WTC11 (cell line): ENCODE results near the gene TOP2A. TPM values are rescaled to one million over a fixed set of nuclear protein-coding genes. Genes with fewer than 3 reads are reported as not detected.

Experiments
- ATAC-seq: fragments of 200-7000 bp; cut with Tn5 transposase; 2 replicates; pipeline ENCODE4 v1.10.0; 2021; ENCODE audit warnings: mild to moderate bottlenecking, moderate library complexity
- CTCF ChIA-PET: fragments of 300-600 bp; sonication (Branson Sonifier 250); formaldehyde crosslinking; loops from one replicate; lab custom pipeline; 2021; ENCODE audit warnings: antibody characterized with exemption; lab: Charles Lee
- POLR2A ChIA-PET: fragments of 350-600 bp; sonication (Branson Sonifier 250); formaldehyde crosslinking; loops from one replicate; lab custom pipeline; 2021; ENCODE audit warnings: antibody characterized with exemption; lab: Charles Lee
- DNase-seq: peaks from one replicate; pipeline ENCODE4 v3.0.0; 2021; ENCODE audit warnings: low spot score
- H3K27ac Mint-ChIP-seq: 2 replicates; pipeline ENCODE4 v1.8.0; 2021; ENCODE audit warnings: mixed read lengths
- H3K27me3 Mint-ChIP-seq: 2 replicates; pipeline ENCODE4 v1.8.0; 2021; ENCODE audit warnings: low read depth, mild to moderate bottlenecking, moderate library complexity, mixed read lengths
- H3K36me3 Mint-ChIP-seq: 2 replicates; pipeline ENCODE4 v1.8.0; 2021; ENCODE audit warnings: mixed read lengths
- H3K4me1 Mint-ChIP-seq: 2 replicates; pipeline ENCODE4 v1.8.0; 2022; ENCODE audit warnings: mixed read lengths
- H3K4me3 Mint-ChIP-seq: 2 replicates; pipeline ENCODE4 v1.8.0; 2021; ENCODE audit warnings: mild to moderate bottlenecking, moderate library complexity, mixed read lengths
- H3K9me3 Mint-ChIP-seq: 2 replicates; pipeline ENCODE4 v1.8.0; 2021; ENCODE audit warnings: mixed read lengths
- ATF1 ChIP-seq: sonication (generic); formaldehyde crosslinking; IDR thresholded peaks from 2 replicates; pipeline ENCODE4 v1.8.1; 2023; ENCODE audit warnings: mild to moderate bottlenecking, moderate library complexity, missing genetic modification reagents
- CREM ChIP-seq: sonication (generic); formaldehyde crosslinking; IDR thresholded peaks from 2 replicates; pipeline ENCODE4 v1.8.1; 2022; ENCODE audit warnings: mild to moderate bottlenecking, missing genetic modification reagents, moderate library complexity
- FOXJ3 ChIP-seq: sonication (generic); formaldehyde crosslinking; IDR thresholded peaks from 2 replicates; pipeline ENCODE4 v1.9.0; 2021; ENCODE audit warnings: missing genetic modification reagents, mild to moderate bottlenecking, borderline replicate concordance
- GTF2I ChIP-seq: fragments of 250-450 bp; sonication (Bioruptor Pico); conservative IDR thresholded peaks from 2 replicates; pipeline ENCODE4 v1.4.0; 2021; ENCODE audit warnings: mild to moderate bottlenecking
- MXD4 ChIP-seq: fragments of 250-450 bp; sonication (Bioruptor Pico); IDR thresholded peaks from 2 replicates; pipeline ENCODE4 v1.8.0; 2021; ENCODE audit warnings: mild to moderate bottlenecking, moderate library complexity, borderline replicate concordance
- SOX15 ChIP-seq: fragments of 250-450 bp; sonication (Bioruptor Pico); IDR thresholded peaks from 2 replicates; pipeline ENCODE4 v1.9.0; 2021; ENCODE audit warnings: mild to moderate bottlenecking
- USF1 ChIP-seq: sonication (generic); formaldehyde crosslinking; IDR thresholded peaks from 2 replicates; pipeline ENCODE4 v1.8.0; 2022; ENCODE audit warnings: mild to moderate bottlenecking, missing genetic modification reagents
- ZNF416 ChIP-seq: fragments of 250-450 bp; sonication (Bioruptor Pico); IDR thresholded peaks from 2 replicates; pipeline ENCODE4 v1.9.0; 2021; ENCODE audit warnings: mild to moderate bottlenecking, inconsistent platforms
- ZNF532 ChIP-seq: fragments of 250-450 bp; sonication (Bioruptor Pico); IDR thresholded peaks from 2 replicates; pipeline ENCODE4 v1.9.0; 2021; ENCODE audit warnings: mild to moderate bottlenecking, borderline replicate concordance
- total RNA-seq: library from RNA; stranded (reverse); gene quantifications from 3 replicates; pipeline ENCODE4 v1.2.3, GENCODE V29; 2021
- TF ChIP-seq, protein P1 (sequence below): sonication (generic); formaldehyde crosslinking; IDR thresholded peaks from 2 replicates; pipeline ENCODE4 v1.8.1; 2023; ENCODE audit warnings: mild to moderate bottlenecking, moderate library complexity, missing genetic modification reagents
- TF ChIP-seq, protein P2 (sequence below): sonication (generic); formaldehyde crosslinking; IDR thresholded peaks from 2 replicates; pipeline ENCODE4 v1.8.1; 2022; ENCODE audit warnings: mild to moderate bottlenecking, moderate library complexity, missing genetic modification reagents
- TF ChIP-seq, protein P3 (sequence below): fragments of 250-450 bp; sonication (Bioruptor Pico); IDR thresholded peaks from 2 replicates; pipeline ENCODE4 v2.1.2; 2022; ENCODE audit warnings: mild to moderate bottlenecking, moderate library complexity

Gene TOP2A
- total RNA-seq, 1 experiment from 2014 or later, result 307 TPM

- TF ChIP-seq ZNF532 (CRISPR knock-in tag) (no peak), USF1 (CRISPR knock-in tag) (no peak)
Observed at GRCh38 chr17:40466298-40466971, 48.7 kb upstream of the TOP2A start (continued).

DNA sequence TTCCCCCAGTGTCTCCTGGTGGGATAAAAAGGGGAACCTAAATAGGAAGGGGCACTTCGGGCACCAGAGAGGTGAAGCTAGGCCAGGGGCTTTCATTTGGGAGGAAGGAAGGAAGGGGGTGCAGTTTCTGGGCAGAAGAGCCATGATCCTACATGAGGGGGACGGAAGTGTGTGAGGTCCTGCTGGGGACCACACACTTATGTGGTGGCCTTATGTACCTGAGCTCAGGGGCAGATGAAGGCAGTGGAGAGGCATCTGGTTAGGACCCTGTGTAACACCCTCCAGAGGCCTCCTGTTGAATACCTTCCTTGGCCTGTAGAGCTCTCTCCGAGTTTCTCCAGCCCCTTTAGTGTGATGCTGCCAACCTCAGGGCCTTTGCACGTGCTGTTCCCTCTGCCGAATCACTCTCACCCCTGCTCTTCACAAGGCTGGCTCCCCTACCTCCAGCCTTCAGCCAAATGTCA is 46.7 kb upstream of the TOP2A start:
- Mint-ChIP-seq H3K36me3 (no peaks in the 10 kb centered on the region), H3K4me1 (peaks cover 59% of the 10 kb centered on the region), H3K27me3 (peaks cover 3% of the 10 kb centered on the region), H3K4me3 (no peak overlapping the region), H3K27ac (peak overlapping the region; percentile 57), H3K9me3 (0 out of 2 replicates have a peak, but pooled peaks cover 4% of the 10 kb centered on the region)
- POLR2A ChIA-PET, result interaction anchor here (1.4 kb wide), 1 partner anchor 20 kb away, joined by 4 read pairs; no protein-coding TSS in a partner anchor
- peak; percentile 8 for ATAC-seq
- TF ChIP-seq GTF2I (CRISPR knock-in tag) (peak; percentile 97), MXD4 (CRISPR knock-in tag) (0 out of 2 replicates have a peak, but pooled peaks have one; percentile 41), SOX15 (CRISPR knock-in tag) (no peak)
- no peak for DNase-seq
- CTCF ChIA-PET, result interaction anchor here (0.9 to 4.4 kb wide), 11 partner anchors 12 to 110 kb away, joined by 3 to 35 read pairs (median 5); partner anchors contain the start of gene TOP2A

- no peak overlapping the region for H3K4me3 Mint-ChIP-seq
- DNase-seq, result no peak
- peaks cover 69% of the 10 kb centered on the region for H3K4me1 Mint-ChIP-seq
- no peak for TF ChIP-seq ATF1 (CRISPR knock-in tag)
- TF ChIP-seq, protein P1, sequence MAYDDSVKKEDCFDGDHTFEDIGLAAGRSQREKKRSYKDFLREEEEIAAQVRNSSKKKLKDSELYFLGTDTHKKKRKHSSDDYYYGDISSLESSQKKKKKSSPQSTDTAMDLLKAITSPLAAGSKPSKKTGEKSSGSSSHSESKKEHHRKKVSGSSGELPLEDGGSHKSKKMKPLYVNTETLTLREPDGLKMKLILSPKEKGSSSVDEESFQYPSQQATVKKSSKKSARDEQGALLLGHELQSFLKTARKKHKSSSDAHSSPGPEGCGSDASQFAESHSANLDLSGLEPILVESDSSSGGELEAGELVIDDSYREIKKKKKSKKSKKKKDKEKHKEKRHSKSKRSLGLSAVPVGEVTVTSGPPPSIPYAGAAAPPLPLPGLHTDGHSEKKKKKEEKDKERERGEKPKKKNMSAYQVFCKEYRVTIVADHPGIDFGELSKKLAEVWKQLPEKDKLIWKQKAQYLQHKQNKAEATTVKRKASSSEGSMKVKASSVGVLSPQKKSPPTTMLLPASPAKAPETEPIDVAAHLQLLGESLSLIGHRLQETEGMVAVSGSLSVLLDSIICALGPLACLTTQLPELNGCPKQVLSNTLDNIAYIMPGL (CRISPR knock-in tag), result no peak
- no peak for TF ChIP-seq FOXJ3 (CRISPR knock-in tag)
- TF ChIP-seq, protein P2, sequence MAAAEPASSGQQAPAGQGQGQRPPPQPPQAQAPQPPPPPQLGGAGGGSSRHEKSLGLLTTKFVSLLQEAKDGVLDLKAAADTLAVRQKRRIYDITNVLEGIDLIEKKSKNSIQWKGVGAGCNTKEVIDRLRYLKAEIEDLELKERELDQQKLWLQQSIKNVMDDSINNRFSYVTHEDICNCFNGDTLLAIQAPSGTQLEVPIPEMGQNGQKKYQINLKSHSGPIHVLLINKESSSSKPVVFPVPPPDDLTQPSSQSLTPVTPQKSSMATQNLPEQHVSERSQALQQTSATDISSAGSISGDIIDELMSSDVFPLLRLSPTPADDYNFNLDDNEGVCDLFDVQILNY, result no peak
- no peak for TF ChIP-seq ZNF416 (CRISPR knock-in tag)
- no peak for TF ChIP-seq CREM (CRISPR knock-in tag)
- TF ChIP-seq, protein P3, sequence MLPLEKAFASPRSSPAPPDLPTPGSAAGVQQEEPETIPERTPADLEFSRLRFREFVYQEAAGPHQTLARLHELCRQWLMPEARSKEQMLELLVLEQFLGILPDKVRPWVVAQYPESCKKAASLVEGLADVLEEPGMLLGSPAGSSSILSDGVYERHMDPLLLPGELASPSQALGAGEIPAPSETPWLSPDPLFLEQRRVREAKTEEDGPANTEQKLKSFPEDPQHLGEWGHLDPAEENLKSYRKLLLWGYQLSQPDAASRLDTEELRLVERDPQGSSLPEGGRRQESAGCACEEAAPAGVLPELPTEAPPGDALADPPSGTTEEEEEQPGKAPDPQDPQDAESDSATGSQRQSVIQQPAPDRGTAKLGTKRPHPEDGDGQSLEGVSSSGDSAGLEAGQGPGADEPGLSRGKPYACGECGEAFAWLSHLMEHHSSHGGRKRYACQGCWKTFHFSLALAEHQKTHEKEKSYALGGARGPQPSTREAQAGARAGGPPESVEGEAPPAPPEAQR, result no peak
- peak; percentile 49 for ATAC-seq
- no peaks in the 10 kb centered on the region for H3K36me3 Mint-ChIP-seq
- H3K27ac Mint-ChIP-seq, result peak overlapping the region; percentile 65
- CTCF ChIA-PET, result interaction anchor here (0.7 to 1.8 kb wide), 8 partner anchors 8 to 97 kb away, joined by 3 to 14 read pairs (median 4); no protein-coding TSS in a partner anchor
- POLR2A ChIA-PET, result interaction anchor here (0.6 kb wide), 1 partner anchor 13 kb away, joined by 3 read pairs; no protein-coding TSS in a partner anchor
- H3K27me3 Mint-ChIP-seq, result peaks cover 3% of the 10 kb centered on the region
- H3K9me3 Mint-ChIP-seq, result 0 out of 2 replicates have a peak, but pooled peaks cover 4% of the 10 kb centered on the region
Observed at GRCh38 chr17:40463122-40463550, 45.4 kb upstream of the TOP2A start.
